Panc1 (cell line): ENCODE results near the gene CCDC194. TPM values are rescaled to one million over a fixed set of nuclear protein-coding genes. Genes with fewer than 3 reads are reported as not detected.

Source experiments
- ATAC-seq: fragments of 200-7000 bp; cut with Tn5 transposase; 2 replicates; pipeline ENCODE4 v1.9.1; 2020; ENCODE audit warnings: mild to moderate bottlenecking, moderate library complexity
- BruUV-seq: library from RNA; stranded (reverse); fragments of 400-500 nt; replicated peaks from 2 replicates; lab custom pipeline; 2021; lab: Mats Ljungman, UMichigan
- CTCF ChIA-PET: fragments of 300-600 bp; sonication (Branson Sonifier 250); formaldehyde crosslinking; loops from one replicate; lab custom pipeline; 2022; ENCODE audit warnings: antibody characterized with exemption; lab: Charles Lee
- POLR2A ChIA-PET: fragments of 300-600 bp; sonication (Branson Sonifier 250); formaldehyde crosslinking; loops from one replicate; lab custom pipeline; 2022; ENCODE audit warnings: antibody characterized with exemption; lab: Charles Lee
- DNase-seq: peaks from one replicate; pipeline ENCODE4 v3.0.0-alpha.2; 2010; ENCODE audit warnings: low read depth, low spot score
- H3K27ac ChIP-seq: 2 replicates; pipeline ENCODE4 v1.5.1; 2011; ENCODE audit warnings: mild to moderate bottlenecking, low read length, inconsistent platforms
- H3K27me3 ChIP-seq: fragments of 200-500 bp; sonication (Bioruptor generic); 2 replicates; pipeline ENCODE4 v1.6.0; 2014; ENCODE audit warnings: low read length, inconsistent platforms; ENCODE audit not compliant: control insufficient read depth, insufficient read depth
- H3K36me3 ChIP-seq: fragments of 200-500 bp; sonication (Bioruptor generic); 2 replicates; pipeline ENCODE4 v1.5.1; 2014; ENCODE audit warnings: inconsistent platforms, mild to moderate bottlenecking, low read length, moderate library complexity; ENCODE audit not compliant: control insufficient read depth, insufficient read depth
- H3K4me1 ChIP-seq: 2 replicates; pipeline ENCODE4 v1.5.1; 2011; ENCODE audit warnings: inconsistent platforms, mild to moderate bottlenecking, low read length, moderate library complexity; ENCODE audit not compliant: control insufficient read depth, insufficient read depth
- H3K4me3 ChIP-seq, 2 experiments: 2 replicates each; pipeline ENCODE4 v1.5.1; 2011 to 2012; ENCODE audit warnings: low read depth in 2 of 2, low read length in 2 of 2, mild to moderate bottlenecking in 2 of 2, inconsistent platforms in 1 of 2, moderate library complexity in 1 of 2
- H3K9me3 ChIP-seq: fragments of 200-500 bp; sonication (Bioruptor generic); 2 replicates; pipeline ENCODE4 v1.5.1; 2014; ENCODE audit warnings: low read depth, mild to moderate bottlenecking, inconsistent platforms, low read length, moderate library complexity; ENCODE audit not compliant: control insufficient read depth, insufficient read depth
- CTCF ChIP-seq: fragments of 450-650 bp; IDR thresholded peaks from 2 replicates; pipeline ENCODE4 v1.5.1; 2017; ENCODE audit warnings: mild to moderate bottlenecking
- POLR2AphosphoS5 ChIP-seq: IDR thresholded peaks from 2 replicates; pipeline ENCODE4 v1.6.1; 2012; ENCODE audit warnings: mild to moderate bottlenecking, low read depth, low read length, moderate library complexity
- REST ChIP-seq, 2 experiments: IDR thresholded peaks; 2 replicates each; pipeline ENCODE4 v1.6.1; 2011 to 2012; ENCODE audit warnings: low read depth in 2 of 2, control low read depth in 1 of 2, low read length in 1 of 2, mild to moderate bottlenecking in 1 of 2, moderate library complexity in 1 of 2; ENCODE audit not compliant: insufficient read depth in 1 of 2
- SIN3A ChIP-seq: IDR thresholded peaks from 2 replicates; pipeline ENCODE4 v1.6.1; 2012; ENCODE audit warnings: low read depth, mild to moderate bottlenecking, low read length, moderate library complexity, borderline replicate concordance; ENCODE audit not compliant: insufficient read depth
- TCF7L2 ChIP-seq: IDR thresholded peaks from 2 replicates; pipeline ENCODE4 v1.6.1; 2011; ENCODE audit warnings: mild to moderate bottlenecking, low read depth, low read length, inconsistent platforms
- in situ Hi-C: cut with HindIII; loops from 2 replicates; pipeline ENCODE4 v1.10.0; 2016; ENCODE audit warnings: low sequenced_read_pairs, low pct_unique_long_range_greater_than_20kb
- intact Hi-C: fragments of 100-400 bp; cut with micrococcal nuclease; formaldehyde crosslinking; loops from one replicate; pipeline ENCODE4 v1.10.0; 2022; ENCODE audit not compliant: unreplicated experiment
- total RNA-seq: library from RNA; stranded (reverse); gene quantifications from one replicate; pipeline ENCODE4 v1.2.1, GENCODE V29; 2021; ENCODE audit not compliant: unreplicated experiment

Gene CCDC194
- total RNA-seq, 1 experiment from 2014 or later, result 0.51 TPM

DNA sequence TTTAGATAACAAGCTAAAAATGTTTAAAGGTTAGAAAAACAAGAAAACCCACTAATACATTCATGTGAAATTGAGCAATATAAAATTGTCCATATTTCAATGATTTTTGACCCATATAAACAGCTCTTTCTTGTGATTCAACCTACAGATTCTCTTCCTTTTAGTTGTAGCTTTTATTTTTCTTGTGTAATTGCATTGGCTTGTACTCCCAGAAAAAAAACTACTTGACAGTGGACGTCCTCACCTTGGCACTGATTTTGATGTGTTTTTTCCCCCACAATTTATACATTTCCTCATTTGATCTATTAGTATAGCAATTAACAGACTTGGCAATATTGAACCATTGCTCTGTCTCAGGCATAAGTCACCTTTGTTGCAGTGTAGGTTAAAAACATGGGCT is 4.7 kb downstream of the CCDC194 start:
- intact Hi-C loops, result no loop called here
- ATAC-seq (no peak), DNase-seq (no peak)
- Histone ChIP-seq H3K27me3 (no peaks in the 10 kb centered on the region), H3K9me3 (no peaks in the 10 kb centered on the region; the same call in 1 of the 2 replicates), H3K36me3 (no peaks in the 10 kb centered on the region), H3K27ac (no peak overlapping the region), H3K4me1 (peaks cover 5% of the 10 kb centered on the region), H3K4me3 (no peak overlapping the region)
- in situ Hi-C loops, result no loop called here
- no TSS peak for BruUV-seq
- CTCF ChIA-PET, result interaction anchor here (0.7 kb wide), 1 partner anchor 28 kb away, joined by 3 read pairs; no protein-coding TSS in a partner anchor
- no peak for TF ChIP-seq SIN3A
- TF ChIP-seq TCF7L2, result no peak
- TF ChIP-seq POLR2AphosphoS5, result no peak
- no peak for TF ChIP-seq REST (IDR thresholded peaks at IDR 0.05; ENCODE audit: insufficient read depth in 1 of 2, low read depth in 2 of 2, low read length in 1 of 2)
- no peak for TF ChIP-seq CTCF
- POLR2A ChIA-PET, result interaction anchor here (0.6 kb wide), 1 partner anchor 44 kb away, joined by 8 read pairs; no protein-coding TSS in a partner anchor

- CTCF ChIA-PET, result interaction anchor here (0.6 kb wide), 2 partner anchors 8 to 41 kb away, joined by 3 to 5 read pairs; no protein-coding TSS in a partner anchor
- DNase-seq (no peak), ATAC-seq (peak; percentile 66)
- H3K27me3 ChIP-seq, result no peaks in the 10 kb centered on the region
- TF ChIP-seq REST (IDR thresholded peaks at IDR 0.05; ENCODE audit: insufficient read depth in 1 of 2, low read depth in 2 of 2, low read length in 1 of 2) (no peak), CTCF (peak; percentile 91)
- H3K9me3 ChIP-seq, result no peaks in the 10 kb centered on the region; the same call in 1 of the 2 replicates
- H3K36me3 ChIP-seq, result no peaks in the 10 kb centered on the region
- intact Hi-C loops (loop anchor here (2.0 kb wide), 1 partner anchor 41 kb away; no protein-coding TSS in a partner anchor), in situ Hi-C loops (no loop called here)
- BruUV-seq, result no TSS peak
- POLR2A ChIA-PET, result no interaction called here
- H3K27ac ChIP-seq, result no peak overlapping the region
- H3K4me1 ChIP-seq, result peaks cover 4% of the 10 kb centered on the region; the same call in 1 of the 2 replicates
- H3K4me3 ChIP-seq, result no peak overlapping the region
Measured at GRCh38 chr19:17385878-17386611, 8.0 kb downstream of the CCDC194 start.
